NCI-H2227 (cell line): Measurements from ENCODE around the gene CENPB.
A peak's percentile ranks its signal among the peaks of the same experiment; 100 is the strongest.

Experiments
- DNase-seq: peaks from one replicate; lab custom pipeline; 2025; ENCODE audit not compliant: unreplicated experiment; lab: John Stamatoyannopoulos, UW

Gene CENPB

GRCh38 chr20:3767427-3768341 is 18.9 kb downstream of the CENPB start, which contains the start of gene ADISSP:
ADISSP (minus strand) TSS chr20:3767753; CDS start chr20:3760100, 7,653 bp downstream.
- DNase-seq: peak; percentile 99

- peak; percentile 40 for DNase-seq
Observed at GRCh38 chr20:3767110-3767426, 19.5 kb downstream of the CENPB start.

GRCh38 chr20:3766422-3767109 is 20.0 kb downstream of the CENPB start:
- no peak for DNase-seq

GRCh38 chr20:3765171-3765882 is 21.2 kb downstream of the CENPB start:
- no peak for DNase-seq

- no peak for DNase-seq
Observed at GRCh38 chr20:3764659-3765058, 21.9 kb downstream of the CENPB start.

- DNase-seq: no peak
Observed at GRCh38 chr20:3763671-3764601, 22.6 kb downstream of the CENPB start.

- DNase-seq: peak; percentile 59
Observed at GRCh38 chr20:3760655-3761348, 25.7 kb downstream of the CENPB start.

GRCh38 chr20:3759884-3760283 is 26.7 kb downstream of the CENPB start:
- DNase-seq: no peak

- no peak for DNase-seq
Observed at GRCh38 chr20:3759316-3759823, 27.2 kb downstream of the CENPB start.

- DNase-seq: no peak
Observed at GRCh38 chr20:3758566-3758965, 28.0 kb downstream of the CENPB start.

- no peak for DNase-seq
Observed at GRCh38 chr20:3757268-3757667, 29.3 kb downstream of the CENPB start.

GRCh38 chr20:3755814-3756480 is 30.6 kb downstream of the CENPB start:
- no peak for DNase-seq

GRCh38 chr20:3755269-3755668 is 31.3 kb downstream of the CENPB start:
- no peak for DNase-seq

- DNase-seq: no peak
Observed at GRCh38 chr20:3754276-3754630, 32.3 kb downstream of the CENPB start.

GRCh38 chr20:3753501-3754275 is 32.9 kb downstream of the CENPB start:
- DNase-seq: no peak

GRCh38 chr20:3753098-3753497 is 33.4 kb downstream of the CENPB start:
- DNase-seq: peak; percentile 13

GRCh38 chr20:3752386-3752759 is 34.2 kb downstream of the CENPB start:
- DNase-seq: no peak

- no peak for DNase-seq
Observed at GRCh38 chr20:3751675-3752385, 34.7 kb downstream of the CENPB start.
